ENCODE data around the gene IGF2. TPM values are rescaled to one million over a fixed set of nuclear protein-coding genes. Genes with fewer than 3 reads are reported as not detected.
"Not testable (repeated sequence)": the region's sequence is repeated elsewhere in the genome, so short reads cannot be mapped to it uniquely, and the experiment has no call there.

IGF2 gene
- total RNA-seq, 1 donor from 2014 or later, result 1.1 TPM

DNA sequence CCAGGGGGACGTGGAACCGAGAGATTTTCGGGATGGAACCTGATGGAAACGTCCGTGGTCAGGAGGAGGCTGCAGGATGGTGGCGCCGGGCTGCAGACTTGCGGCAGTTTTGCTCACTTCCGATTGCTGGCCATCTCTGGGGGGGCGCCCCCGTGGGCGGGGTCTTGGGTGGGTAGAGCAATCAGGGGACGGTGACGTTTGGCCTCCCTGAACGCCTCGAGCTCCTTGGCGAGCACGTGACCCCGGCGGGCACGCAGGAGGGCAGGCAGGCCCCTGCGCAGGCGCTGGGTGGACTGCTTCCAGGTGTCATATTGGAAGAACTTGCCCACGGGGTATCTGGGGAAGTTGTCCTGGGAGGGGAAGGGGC, 6.3 kb downstream of the IGF2 start:
- peaks cover 6% of the 10 kb centered on the region for H3K9me3 Mint-ChIP-seq
- intact Hi-C loops (cut with micrococcal nuclease), result no loop called here
- no peak overlapping the region for H3K27ac Mint-ChIP-seq
- no peaks in the 10 kb centered on the region for H3K4me1 Mint-ChIP-seq
- peaks cover 47% of the 10 kb centered on the region for H3K27me3 Mint-ChIP-seq
- H3K4me3 Mint-ChIP-seq, result no peak overlapping the region
- no peaks in the 10 kb centered on the region for H3K36me3 Mint-ChIP-seq (ENCODE audit: low read depth)
- DNase-seq, result no peak

DNA sequence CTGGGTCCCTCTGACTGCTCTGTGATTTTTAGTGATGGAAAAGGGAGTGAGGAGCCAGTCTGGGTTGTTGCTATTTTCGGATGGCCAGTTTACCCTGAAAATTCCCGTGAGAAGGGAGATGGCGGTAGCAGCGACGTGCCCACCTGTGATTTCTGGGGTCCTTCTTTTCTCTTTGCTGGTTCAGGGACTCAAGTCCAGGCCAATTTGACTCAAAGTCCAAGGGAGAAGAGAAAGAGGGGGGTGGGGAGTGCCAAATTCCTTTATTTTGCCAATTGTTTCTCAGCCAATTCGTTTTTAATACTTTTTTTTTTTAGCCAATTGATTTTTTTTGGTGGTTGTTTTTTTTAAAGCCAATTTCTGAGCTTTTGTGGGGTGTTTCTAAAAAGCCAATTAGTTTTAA, 6.9 kb downstream of the IGF2 start:
- no peaks in the 10 kb centered on the region for H3K36me3 Mint-ChIP-seq (ENCODE audit: low read depth)
- H3K4me3 Mint-ChIP-seq, result no peak overlapping the region
- no peak overlapping the region for H3K27ac Mint-ChIP-seq
- H3K9me3 Mint-ChIP-seq, result peaks cover 6% of the 10 kb centered on the region
- H3K27me3 Mint-ChIP-seq, result peaks cover 42% of the 10 kb centered on the region
- DNase-seq, result no peak
- H3K4me1 Mint-ChIP-seq, result no peaks in the 10 kb centered on the region
- intact Hi-C loops (cut with micrococcal nuclease), result no loop called here

DNA sequence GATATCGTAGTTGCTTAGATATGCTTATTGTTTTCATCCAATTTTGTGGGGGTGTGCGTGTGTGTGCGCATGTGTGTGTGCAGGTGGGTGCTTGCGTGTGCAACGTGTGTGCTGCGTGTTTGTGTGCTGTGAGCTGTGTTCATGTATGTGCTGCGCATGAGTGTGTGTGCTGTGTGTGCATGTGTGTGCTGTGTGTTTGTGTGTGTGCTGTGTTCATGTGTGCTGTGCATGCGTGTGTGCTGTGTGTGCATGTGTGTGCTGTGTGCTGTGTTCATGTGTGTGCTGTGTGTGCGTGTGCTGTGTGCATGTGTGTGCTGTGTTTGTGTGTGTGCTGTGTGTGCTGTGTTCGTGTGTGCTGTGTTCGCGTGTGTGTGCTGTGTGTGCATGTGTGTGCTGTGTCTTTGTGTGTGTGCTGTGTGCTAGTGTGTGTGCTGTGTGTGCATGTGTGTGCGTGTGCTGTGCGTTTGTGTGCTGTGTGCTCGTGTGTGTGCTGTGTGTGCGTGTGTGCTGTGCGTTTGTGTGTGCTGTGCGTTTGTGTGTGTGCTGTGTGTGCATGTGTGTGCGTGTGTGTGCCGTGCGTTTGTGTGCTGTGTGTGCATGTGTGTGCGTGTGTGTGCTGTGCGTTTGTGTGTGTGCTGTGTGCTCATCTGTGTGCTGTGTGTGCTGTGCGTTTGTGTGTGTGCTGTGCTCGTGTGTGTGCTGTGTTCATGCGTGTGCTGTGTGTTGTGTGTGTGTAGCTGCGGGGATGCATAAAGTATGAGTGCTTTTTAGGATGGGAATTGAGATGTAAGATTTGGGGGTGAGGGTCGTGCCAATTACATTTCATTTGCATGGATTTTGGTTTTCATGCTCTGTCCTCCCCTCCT, 7.6 kb downstream of the IGF2 start:
- no peak for DNase-seq
- Mint-ChIP-seq H3K27ac (no peak overlapping the region), H3K4me1 (no peaks in the 10 kb centered on the region), H3K36me3 (ENCODE audit: low read depth) (no peaks in the 10 kb centered on the region), H3K9me3 (peaks cover 6% of the 10 kb centered on the region), H3K27me3 (peaks cover 38% of the 10 kb centered on the region), H3K4me3 (no peak overlapping the region)
- intact Hi-C loops (cut with micrococcal nuclease), result no loop called here

DNA sequence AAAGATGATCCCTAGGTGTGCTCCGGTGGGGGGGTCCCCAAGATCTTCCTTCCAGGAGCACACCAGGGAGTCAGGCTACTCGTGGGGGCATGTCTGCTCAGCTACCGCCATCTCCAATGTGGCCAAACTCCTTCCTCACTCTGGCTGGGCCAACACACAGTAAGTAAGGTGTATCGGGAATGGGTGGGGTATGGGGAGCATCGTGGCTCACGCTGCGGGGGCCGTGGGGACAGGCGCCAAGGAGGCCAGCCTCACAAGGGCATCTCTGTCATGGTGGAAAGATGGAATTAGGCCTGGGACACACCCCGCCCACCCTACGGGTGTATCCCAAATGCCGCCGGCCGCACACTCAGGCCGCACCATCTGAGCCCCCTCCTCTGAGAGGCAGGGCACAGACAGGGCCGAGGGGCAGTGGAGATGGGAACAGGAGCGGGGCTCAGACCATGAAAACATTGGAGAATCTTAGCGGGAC, 8.3 kb downstream of the IGF2 start:
- no peaks in the 10 kb centered on the region for H3K36me3 Mint-ChIP-seq (ENCODE audit: low read depth)
- intact Hi-C loops (cut with micrococcal nuclease), result no loop called here
- no peaks in the 10 kb centered on the region for H3K4me1 Mint-ChIP-seq
- peaks cover 6% of the 10 kb centered on the region for H3K9me3 Mint-ChIP-seq
- no peak overlapping the region for H3K4me3 Mint-ChIP-seq
- H3K27me3 Mint-ChIP-seq, result peaks cover 31% of the 10 kb centered on the region
- no peak overlapping the region for H3K27ac Mint-ChIP-seq
- DNase-seq, result no peak

DNA sequence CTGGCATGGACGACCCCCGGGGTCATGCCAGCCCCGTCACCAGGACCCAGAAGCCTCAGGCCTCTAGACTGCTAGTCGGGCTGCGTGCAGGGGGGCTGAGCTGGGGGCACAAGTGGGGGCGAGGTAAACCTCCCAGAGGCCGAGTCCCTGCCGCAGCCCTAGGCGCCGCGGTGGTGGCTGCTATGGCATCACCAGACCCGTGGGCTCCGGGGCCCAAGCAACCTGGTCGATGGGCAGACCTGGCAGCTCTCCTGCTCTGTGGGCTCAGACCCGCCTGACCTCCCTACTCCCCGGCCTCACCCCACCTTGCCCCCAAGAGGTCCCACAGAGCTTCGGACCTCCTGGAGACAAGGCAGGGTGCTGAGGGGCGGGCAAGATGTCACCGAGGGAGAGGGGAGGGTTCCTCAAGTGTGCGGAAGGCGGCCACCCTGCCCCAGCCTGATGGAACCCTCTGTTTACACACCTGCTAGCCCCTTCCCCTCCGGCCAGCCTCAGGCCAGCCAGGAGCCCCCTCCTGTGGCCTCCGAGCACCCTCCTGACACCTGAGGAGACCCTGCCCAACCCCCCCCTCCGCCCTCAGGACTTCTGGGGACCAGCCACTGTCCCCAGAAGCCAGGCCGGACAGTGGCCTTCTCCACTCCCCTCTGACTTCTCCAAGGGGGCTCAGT, 9.4 kb downstream of the IGF2 start:
- intact Hi-C loops (cut with micrococcal nuclease), result no loop called here
- no peaks in the 10 kb centered on the region for H3K36me3 Mint-ChIP-seq (ENCODE audit: low read depth)
- no peak overlapping the region for H3K4me3 Mint-ChIP-seq

DNA sequence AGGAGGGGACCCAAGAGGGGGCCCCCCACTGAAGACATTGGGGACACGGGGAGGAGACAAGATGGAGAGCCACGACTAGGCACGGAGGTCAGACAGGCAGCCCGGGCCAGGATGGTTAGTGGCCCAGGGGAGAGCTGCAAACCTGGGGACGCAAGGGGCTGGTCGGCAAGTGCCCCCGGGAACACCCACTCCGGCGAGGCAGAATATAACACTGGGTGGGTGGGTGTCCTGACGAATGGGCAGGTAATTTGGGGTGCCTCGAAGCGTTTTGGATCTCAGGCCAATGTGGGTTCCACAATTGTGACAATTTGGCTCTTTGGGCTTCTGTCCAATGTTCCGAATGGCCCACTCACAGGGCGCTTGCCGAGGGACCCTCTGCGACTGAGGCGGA, 9.9 kb downstream of the IGF2 start:
- H3K36me3 Mint-ChIP-seq (ENCODE audit: low read depth), result no peaks in the 10 kb centered on the region
- no peak overlapping the region for H3K27ac Mint-ChIP-seq
- peaks cover 21% of the 10 kb centered on the region for H3K27me3 Mint-ChIP-seq
- no peaks in the 10 kb centered on the region for H3K4me1 Mint-ChIP-seq
- intact Hi-C loops (cut with micrococcal nuclease), result no loop called here
- H3K4me3 Mint-ChIP-seq, result no peak overlapping the region
- no peak for DNase-seq
- peaks cover 14% of the 10 kb centered on the region for H3K9me3 Mint-ChIP-seq

More for the DNA sequence above, 9.4 kb downstream of the IGF2 start:
- H3K4me1 Mint-ChIP-seq, result no peaks in the 10 kb centered on the region
- peaks cover 11% of the 10 kb centered on the region for H3K9me3 Mint-ChIP-seq
- peaks cover 24% of the 10 kb centered on the region for H3K27me3 Mint-ChIP-seq
- H3K27ac Mint-ChIP-seq, result no peak overlapping the region
- no peak for DNase-seq

DNA sequence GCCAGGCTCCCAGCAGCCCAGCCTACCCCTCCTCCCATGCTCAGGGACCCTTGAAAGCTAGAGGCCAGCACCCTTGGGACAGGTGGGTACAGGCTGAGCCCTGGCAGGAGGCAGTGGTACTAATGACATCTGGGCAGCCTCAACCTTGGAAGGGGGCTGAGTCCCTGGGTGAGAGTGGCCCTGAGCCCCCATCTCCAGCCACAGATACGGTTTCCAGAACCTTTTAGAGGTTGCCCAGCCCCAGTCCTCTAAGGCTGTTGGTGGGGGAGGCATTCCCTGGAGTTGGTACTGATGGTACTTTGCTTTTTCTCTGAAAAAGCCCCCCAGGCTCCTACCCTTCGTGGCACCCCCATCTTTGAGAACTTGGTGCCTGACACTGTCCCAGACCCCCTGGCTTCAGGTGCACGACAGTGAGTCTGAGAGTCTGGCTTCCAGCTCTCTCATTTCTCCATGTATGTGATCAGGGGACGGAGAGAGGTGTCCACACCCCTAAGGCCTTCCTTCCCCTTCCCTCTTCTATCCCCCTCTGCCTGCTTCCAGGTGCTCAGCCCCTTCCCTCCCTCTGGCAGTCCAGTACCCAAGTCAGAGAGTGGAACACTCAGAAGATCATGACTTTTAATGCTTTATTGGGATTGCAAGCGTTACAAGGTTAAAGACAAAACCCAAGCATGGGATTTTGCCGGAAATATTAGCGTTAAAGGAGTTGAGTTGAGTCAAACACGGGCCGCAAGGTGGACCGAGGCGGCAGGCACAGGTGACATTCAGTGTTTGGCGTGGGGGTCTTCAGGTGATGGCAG, 10.5 kb downstream of the IGF2 start:
- no peak overlapping the region for H3K4me3 Mint-ChIP-seq
- H3K9me3 Mint-ChIP-seq, result peaks cover 14% of the 10 kb centered on the region
- no peak overlapping the region for H3K27ac Mint-ChIP-seq
- H3K36me3 Mint-ChIP-seq (ENCODE audit: low read depth), result no peaks in the 10 kb centered on the region
- H3K4me1 Mint-ChIP-seq, result no peaks in the 10 kb centered on the region
- peaks cover 19% of the 10 kb centered on the region for H3K27me3 Mint-ChIP-seq
- DNase-seq, result no peak
- intact Hi-C loops (cut with micrococcal nuclease), result no loop called here

DNA sequence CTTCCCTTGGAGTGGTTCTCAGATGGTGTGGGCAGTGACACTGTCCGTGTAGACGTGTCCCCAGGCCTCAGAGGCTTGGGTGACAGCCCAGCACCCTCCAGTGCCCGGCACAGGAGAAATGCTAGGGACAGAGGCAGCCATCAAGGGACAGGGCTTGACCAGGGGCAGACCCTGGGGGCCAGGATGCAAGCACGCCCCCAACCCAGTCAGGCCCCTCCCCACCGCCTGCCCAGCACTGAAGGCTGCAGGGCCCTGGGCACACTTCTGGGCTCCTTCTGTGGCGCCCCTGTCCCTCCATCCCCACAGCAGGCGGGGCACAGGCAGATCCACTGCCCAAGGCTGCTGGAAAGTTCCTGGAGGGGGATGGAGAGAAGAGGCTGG, 11.1 kb downstream of the IGF2 start:
- intact Hi-C loops (cut with micrococcal nuclease), result no loop called here
- peaks cover 14% of the 10 kb centered on the region for H3K9me3 Mint-ChIP-seq
- H3K4me3 Mint-ChIP-seq, result no peak overlapping the region
- H3K27ac Mint-ChIP-seq, result no peak overlapping the region
- no peak for DNase-seq
- H3K36me3 Mint-ChIP-seq (ENCODE audit: low read depth), result no peaks in the 10 kb centered on the region
- no peaks in the 10 kb centered on the region for H3K4me1 Mint-ChIP-seq
- H3K27me3 Mint-ChIP-seq, result peaks cover 14% of the 10 kb centered on the region

DNA sequence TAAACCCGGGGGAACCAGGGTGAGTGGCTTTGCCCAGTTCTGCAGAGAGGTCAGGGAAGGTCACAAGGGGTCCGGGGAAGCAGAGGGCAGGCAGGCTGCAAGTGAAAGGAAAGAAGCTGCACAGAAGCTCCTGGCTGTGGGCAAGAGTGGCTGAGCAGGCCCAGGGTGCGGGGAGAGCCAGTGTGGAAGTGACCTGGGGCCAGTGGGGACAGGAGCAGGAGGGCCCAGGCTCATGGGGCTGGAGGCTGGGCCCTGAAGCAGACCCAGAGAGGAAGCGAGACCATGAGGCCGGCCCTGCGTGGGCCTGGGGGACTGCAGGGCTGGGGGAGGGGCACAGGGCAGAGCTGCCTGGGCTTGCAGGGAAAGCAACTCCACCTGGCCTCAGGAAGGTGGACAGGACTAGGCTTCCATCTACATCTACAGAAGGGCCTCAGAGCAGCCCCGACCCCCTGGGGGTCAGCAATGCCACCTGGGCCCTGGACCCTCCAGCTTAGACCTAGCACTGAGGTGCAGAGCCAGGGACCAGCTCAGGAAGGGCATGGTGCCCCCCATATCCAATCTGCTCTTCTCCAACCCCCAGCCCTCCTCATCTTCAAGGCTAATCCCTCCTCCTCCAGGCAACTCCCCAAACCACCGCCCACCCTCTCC, 11.6 kb downstream of the IGF2 start:
- no peak overlapping the region for H3K27ac Mint-ChIP-seq
- peaks cover 13% of the 10 kb centered on the region for H3K27me3 Mint-ChIP-seq
- intact Hi-C loops (cut with micrococcal nuclease), result no loop called here
- no peak for DNase-seq
- H3K4me1 Mint-ChIP-seq, result no peaks in the 10 kb centered on the region
- no peak overlapping the region for H3K4me3 Mint-ChIP-seq
- no peaks in the 10 kb centered on the region for H3K36me3 Mint-ChIP-seq (ENCODE audit: low read depth)
- peaks cover 14% of the 10 kb centered on the region for H3K9me3 Mint-ChIP-seq

DNA sequence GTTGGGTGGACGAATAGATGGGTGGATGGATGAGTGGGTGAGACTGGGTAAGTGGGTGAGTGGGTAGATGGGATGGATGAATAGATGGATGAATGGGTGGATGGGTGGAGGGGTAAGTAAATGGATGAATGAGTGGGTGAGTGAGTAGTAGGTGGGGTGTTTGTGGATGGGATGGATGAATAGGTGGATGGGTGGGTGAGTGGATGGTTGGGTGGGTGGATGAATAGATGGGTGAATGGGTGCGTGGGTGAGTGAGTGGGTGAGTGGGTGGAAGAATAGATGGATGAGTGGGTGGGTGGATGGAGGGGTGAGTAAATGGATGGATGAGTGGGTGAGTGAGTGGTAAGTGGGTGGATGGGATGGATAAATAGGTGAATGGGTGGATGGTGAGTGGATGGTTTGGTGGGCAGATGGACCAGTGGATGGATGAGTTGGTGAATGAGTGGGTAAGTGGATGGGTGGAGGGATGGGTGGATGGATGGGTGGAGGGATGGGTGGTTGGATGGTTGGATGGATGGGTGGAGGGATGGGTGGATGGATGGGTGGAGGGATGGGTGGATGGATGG, 12.6 kb downstream of the IGF2 start:
- intact Hi-C loops (cut with micrococcal nuclease), result no loop called here
- Mint-ChIP-seq H3K27me3 (peaks cover 6% of the 10 kb centered on the region), H3K27ac (peak overlapping the region; percentile 58), H3K36me3 (ENCODE audit: low read depth) (no peaks in the 10 kb centered on the region), H3K9me3 (peaks cover 14% of the 10 kb centered on the region), H3K4me1 (no peaks in the 10 kb centered on the region), H3K4me3 (no peak overlapping the region)
- no peak for DNase-seq

DNA sequence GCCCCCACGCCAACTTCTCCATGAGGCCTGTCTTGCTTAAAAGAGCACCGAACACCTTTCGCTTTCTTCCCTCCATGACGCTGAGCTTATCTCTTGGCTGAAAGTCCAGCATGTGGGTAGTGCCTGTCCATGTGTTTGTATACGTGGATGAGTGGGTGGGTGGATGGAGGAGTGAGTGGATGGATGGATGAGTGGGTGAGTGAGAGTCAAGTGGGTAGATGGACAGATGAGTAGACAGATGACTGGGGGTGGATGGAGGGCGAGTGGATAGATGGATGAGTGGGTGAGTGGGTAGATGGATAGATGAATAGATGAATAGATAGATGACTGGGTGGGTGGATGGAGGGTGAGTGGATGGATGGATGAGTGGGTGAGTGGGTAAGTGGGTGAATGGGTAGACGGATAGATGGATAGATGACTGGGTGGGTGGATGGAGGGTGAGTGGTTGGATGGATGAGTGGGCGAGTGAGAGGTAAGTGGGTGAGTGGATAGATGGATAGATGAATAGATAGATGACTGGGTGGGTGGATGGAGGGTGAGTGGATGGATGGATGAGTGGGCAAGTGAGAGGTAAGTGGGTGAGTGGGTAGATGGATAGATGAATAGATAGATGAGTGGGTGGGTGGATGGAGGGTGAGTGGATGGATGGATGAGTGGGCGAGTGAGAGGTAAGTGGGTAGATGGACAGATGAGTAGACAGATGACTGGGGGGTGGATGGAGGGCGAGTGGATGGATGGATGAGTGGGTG, 14.3 kb downstream of the IGF2 start:
- H3K4me3 Mint-ChIP-seq; H3K4me1 Mint-ChIP-seq; H3K9me3 Mint-ChIP-seq; H3K27me3 Mint-ChIP-seq; DNase-seq; H3K36me3 Mint-ChIP-seq (ENCODE audit: low read depth); intact Hi-C loops (cut with micrococcal nuclease): not testable (repeated sequence)
- peak overlapping the region; percentile 76 for H3K27ac Mint-ChIP-seq

DNA sequence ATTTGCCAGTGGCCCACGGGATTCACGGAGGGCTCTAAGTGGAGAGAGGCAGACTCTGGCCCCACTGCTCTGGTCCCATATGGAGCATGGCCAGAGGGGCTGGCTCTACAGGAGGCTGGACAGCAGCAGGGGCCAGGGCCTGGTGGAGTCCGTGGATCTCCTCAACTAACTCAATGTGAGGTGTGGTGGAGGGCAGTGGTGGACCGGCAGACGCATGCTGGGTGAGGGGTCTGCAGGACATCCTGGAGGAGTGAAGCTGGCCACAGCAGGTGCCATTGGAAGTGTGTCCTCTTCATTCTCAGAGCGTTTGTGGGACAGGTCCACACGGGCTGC, 15.6 kb downstream of the IGF2 start:
- no peak for DNase-seq
- H3K27me3 Mint-ChIP-seq, result peaks cover 3% of the 10 kb centered on the region
- no peak overlapping the region for H3K4me3 Mint-ChIP-seq
- no peak overlapping the region for H3K27ac Mint-ChIP-seq
- intact Hi-C loops (cut with micrococcal nuclease), result no loop called here
- peaks cover 8% of the 10 kb centered on the region for H3K9me3 Mint-ChIP-seq
- no peaks in the 10 kb centered on the region for H3K36me3 Mint-ChIP-seq (ENCODE audit: low read depth)
- no peaks in the 10 kb centered on the region for H3K4me1 Mint-ChIP-seq
